ENCODE data around the gene TEX48. TPM values are rescaled to one million over a fixed set of nuclear protein-coding genes. Genes with fewer than 3 reads are reported as not detected.

Gene TEX48
- total and polyA plus RNA-seq, 10 of the 15 experiments (the other 5 are each of a cell fraction or from before 2014, with no cell fraction given), result not detected

- 71% methylated on average over 12 of the region's 12 CpGs for WGBS (ENCODE audit: insufficient coverage, insufficient replicate concordance, low lambda C conversion rate, missing lambda C conversion rate)
- ChIA-PET SMC1A (ENCODE audit: uncharacterized antibody, unreplicated experiment) (interaction anchor here (0.7 kb wide), 1 partner anchor 148 kb away, joined by 3 read pairs; no protein-coding TSS in a partner anchor), RAD21 (ENCODE audit: unreplicated experiment) (interaction anchor here (5.0 kb wide), 1 partner anchor 64 kb away, joined by 18 read pairs; no protein-coding TSS in a partner anchor), CTCF (interaction anchor here (6.9 to 7.3 kb wide), 2 partner anchors 66 to 249 kb away, joined by 115 to 277 read pairs; partner anchors contain the start of gene ATP6V1G1), POLR2A (interaction anchor here (0.9 kb wide), 1 partner anchor 242 kb away, joined by 3 read pairs; no protein-coding TSS in a partner anchor)
- no peak for DNase-seq (ENCODE audit: low read depth, low spot score)
- no TSS peak for BruUV-seq (replicated peaks)
- Histone ChIP-seq H3K4me3 (no peak overlapping the region), H4K20me1 (ENCODE audit: control insufficient read depth, insufficient read depth) (no peaks in the 10 kb centered on the region), H2AFZ (ENCODE audit: control insufficient read depth, low read depth, low read length) (no peak overlapping the region), H3K4me2 (ENCODE audit: control insufficient read depth, insufficient read depth) (no peak overlapping the region), H3K9ac (ENCODE audit: control insufficient read depth, insufficient read depth, low read length) (no peak overlapping the region), H3K27me3 (replicated peaks in 1 of 2; ENCODE audit: control insufficient read depth in 2 of 2, insufficient read depth in 2 of 2, low read length in 1 of 2) (no peaks in the 10 kb centered on the region), H3K36me3 (ENCODE audit: control insufficient read depth in 2 of 2, insufficient read depth in 2 of 2, low read length in 1 of 2) (no peaks in the 10 kb centered on the region), H3K79me2 (ENCODE audit: control insufficient read depth, insufficient read depth, low read length) (no peaks in the 10 kb centered on the region), H3K9me3 (replicated peaks; ENCODE audit: control insufficient read depth, insufficient read depth, low read length) (no peaks in the 10 kb centered on the region), H3K27ac (ENCODE audit: control insufficient read depth, insufficient read depth) (no peak overlapping the region), H3K4me1 (ENCODE audit: control insufficient read depth, insufficient read depth, low read length) (peaks cover 7% of the 10 kb centered on the region)
- intact Hi-C loops (cut with micrococcal nuclease; ENCODE audit: unreplicated experiment), result no loop called here
- in situ Hi-C loops (cut with MboI), result no loop called here
- no peak for TF ChIP-seq IRF4 (IDR thresholded peaks at IDR 0.05; ENCODE audit: low read depth, low read length)
- TF ChIP-seq MYC (IDR thresholded peaks at IDR 0.05; ENCODE audit: insufficient read depth, insufficient read length, insufficient replicate concordance, low read length, severe bottlenecking), result no peak
- no peak for TF ChIP-seq CHD4 (IDR thresholded peaks at IDR 0.05)
- no peak for TF ChIP-seq POU2F2 (IDR thresholded peaks at IDR 0.05; ENCODE audit: borderline replicate concordance, low read depth, low read length)
- TF ChIP-seq CREM (IDR thresholded peaks at IDR 0.05; ENCODE audit: low read depth), result no peak
- no peak for TF ChIP-seq MAX (IDR thresholded peaks at IDR 0.05; ENCODE audit: low read depth, low read length)
- TF ChIP-seq SPI1 (IDR thresholded peaks at IDR 0.05; ENCODE audit: borderline replicate concordance, insufficient read depth, low read depth, low read length), result no peak
- TF ChIP-seq PKNOX1 (IDR thresholded peaks at IDR 0.05), result no peak
- no peak for TF ChIP-seq ATF3 (IDR thresholded peaks at IDR 0.05; ENCODE audit: borderline replicate concordance, extremely low read depth, low read depth, low read length)
- TF ChIP-seq KLF5 (IDR thresholded peaks at IDR 0.05; ENCODE audit: partially characterized antibody), result no peak
- no peak for TF ChIP-seq RELB (IDR thresholded peaks at IDR 0.05; ENCODE audit: low read depth)
- TF ChIP-seq ZNF274 (IDR thresholded peaks at IDR 0.05; ENCODE audit: insufficient read depth, insufficient read length), result no peak
- TF ChIP-seq JUND (IDR thresholded peaks at IDR 0.05; ENCODE audit: low read depth, low read length), result no peak
- no peak for TF ChIP-seq TCF7 (IDR thresholded peaks at IDR 0.05; ENCODE audit: borderline replicate concordance)
- no peak for TF ChIP-seq ZNF207 (IDR thresholded peaks at IDR 0.05; ENCODE audit: borderline replicate concordance)
- TF ChIP-seq SREBF1 (IDR thresholded peaks at IDR 0.05; ENCODE audit: low read length), result no peak
- TF ChIP-seq E2F4 (IDR thresholded peaks at IDR 0.05; ENCODE audit: low read depth, low read length), result no peak
- TF ChIP-seq ZSCAN29 (IDR thresholded peaks at IDR 0.05), result no peak
- no peak for TF ChIP-seq BRCA1 (IDR thresholded peaks at IDR 0.05; ENCODE audit: low read depth, low read length)
- no peak for ATAC-seq
- no peak for FAIRE-seq
Measured at GRCh38 chr9:114656301-114656700, 25.7 kb downstream of the TEX48 start.
